CD4-positive, alpha-beta T cell treated with Interleukin-4 for 4 hours (primary cell): ENCODE measurements around the gene CLOCK.

Source experiments
- DNase-seq: peaks from one replicate; pipeline ENCODE4 v3.0.0-alpha.2; 2020

Gene CLOCK

GRCh38 chr4:55540271-55540670, 6.4 kb downstream of the CLOCK start:
- no peak for DNase-seq

GRCh38 chr4:55539658-55540057, 7.1 kb downstream of the CLOCK start:
- DNase-seq: no peak

GRCh38 chr4:55538531-55538930, 8.2 kb downstream of the CLOCK start:
- DNase-seq: no peak

DNA sequence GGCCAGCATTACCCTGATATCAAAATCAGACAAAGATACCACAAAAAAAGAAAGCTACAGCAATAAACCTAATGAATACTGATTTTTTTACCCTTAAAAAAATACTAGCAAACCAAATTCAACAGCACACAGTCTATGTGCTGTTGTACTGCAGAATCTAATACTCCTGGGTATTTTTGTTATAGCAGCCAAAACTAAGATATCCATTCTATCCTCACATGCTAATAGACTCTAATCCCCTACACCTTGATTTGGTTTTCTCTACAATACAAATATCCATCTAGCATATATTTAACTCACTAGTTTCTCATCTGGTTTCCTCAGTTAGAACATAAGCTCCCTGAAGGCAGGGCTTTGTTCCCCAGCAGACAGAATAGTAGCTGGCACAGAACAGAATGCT, 12.4 kb downstream of the CLOCK start:
- DNase-seq: no peak

DNA sequence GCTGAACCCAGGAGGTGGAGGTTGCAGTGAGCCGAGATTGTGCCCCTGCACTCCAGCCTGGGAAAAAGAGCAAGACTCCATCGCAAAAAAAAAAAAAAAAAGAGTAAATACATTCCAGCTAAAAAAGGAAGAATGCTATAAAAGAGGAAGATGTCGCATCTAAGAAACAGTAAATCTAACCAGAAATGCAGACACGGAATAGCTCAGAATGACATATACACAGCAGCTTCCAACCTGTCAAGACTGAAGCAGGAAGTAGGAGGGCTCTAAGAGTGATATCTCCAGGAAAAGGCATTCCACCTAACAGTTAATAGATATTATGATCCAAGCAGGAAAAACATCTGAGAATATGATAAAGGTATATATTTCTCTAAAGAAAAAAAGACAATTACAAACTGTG, 16.0 kb downstream of the CLOCK start:
- DNase-seq: no peak

DNA sequence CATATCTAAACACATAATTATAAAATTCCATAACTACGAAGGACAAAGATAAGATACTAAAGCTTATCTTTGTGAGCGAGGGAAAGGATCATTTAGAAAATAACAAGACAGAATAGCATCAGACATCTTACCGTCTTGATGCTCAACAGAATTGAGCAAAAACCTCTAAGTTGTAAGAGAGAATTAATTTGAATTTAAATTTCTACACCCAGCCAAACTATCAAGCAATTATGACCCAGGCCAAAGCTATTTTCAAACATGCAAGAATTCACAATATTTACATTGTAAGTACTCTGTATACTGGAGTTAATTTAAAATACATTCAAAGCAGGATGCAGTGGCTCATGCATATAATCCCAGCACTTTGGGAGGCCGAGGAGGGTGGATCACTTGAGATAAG, 16.5 kb downstream of the CLOCK start:
- DNase-seq: no peak

GRCh38 chr4:55528491-55528890, 18.2 kb downstream of the CLOCK start:
- DNase-seq: no peak

DNA sequence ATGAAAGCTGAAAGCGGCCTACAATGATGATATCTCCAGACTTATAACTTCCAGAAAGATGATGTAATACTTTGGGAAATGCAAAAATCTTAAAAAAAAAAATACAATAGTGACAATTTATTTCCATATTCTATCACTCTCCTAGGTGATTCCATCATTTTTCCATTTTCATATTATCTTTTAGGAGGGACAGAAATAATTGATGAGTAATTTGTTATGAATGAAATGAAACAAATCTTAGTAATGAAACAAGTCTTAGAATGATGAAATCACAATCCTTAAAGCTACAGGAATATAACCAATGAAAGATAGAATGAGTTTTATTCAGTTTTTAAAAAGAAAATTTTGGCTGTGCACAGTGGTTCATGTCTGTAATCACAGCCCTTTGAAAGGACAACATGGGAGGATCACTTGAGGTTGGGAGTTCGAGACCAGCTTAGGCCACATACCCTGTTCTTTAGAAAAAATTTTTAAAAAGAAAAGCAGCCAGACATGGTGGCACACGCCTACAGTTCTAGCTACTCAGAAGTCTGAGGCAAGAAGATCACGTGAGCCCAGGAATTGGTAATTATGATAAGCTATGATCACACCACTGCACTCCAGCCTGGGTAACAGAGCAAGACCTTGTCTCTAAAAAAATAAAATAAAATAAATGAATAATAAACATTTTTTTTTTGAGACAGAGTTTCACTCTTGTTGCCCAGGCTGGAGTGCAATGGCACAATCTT, 21.7 kb downstream of the CLOCK start:
- DNase-seq: no peak

- no peak for DNase-seq
Observed at GRCh38 chr4:55518442-55518841, 28.3 kb downstream of the CLOCK start.

- DNase-seq: no peak
Observed at GRCh38 chr4:55517526-55518229, 29.0 kb downstream of the CLOCK start.

- no peak for DNase-seq
Observed at GRCh38 chr4:55512922-55513571, 33.7 kb downstream of the CLOCK start.

- DNase-seq: no peak
Observed at GRCh38 chr4:55512077-55512476, 34.6 kb downstream of the CLOCK start.

DNA sequence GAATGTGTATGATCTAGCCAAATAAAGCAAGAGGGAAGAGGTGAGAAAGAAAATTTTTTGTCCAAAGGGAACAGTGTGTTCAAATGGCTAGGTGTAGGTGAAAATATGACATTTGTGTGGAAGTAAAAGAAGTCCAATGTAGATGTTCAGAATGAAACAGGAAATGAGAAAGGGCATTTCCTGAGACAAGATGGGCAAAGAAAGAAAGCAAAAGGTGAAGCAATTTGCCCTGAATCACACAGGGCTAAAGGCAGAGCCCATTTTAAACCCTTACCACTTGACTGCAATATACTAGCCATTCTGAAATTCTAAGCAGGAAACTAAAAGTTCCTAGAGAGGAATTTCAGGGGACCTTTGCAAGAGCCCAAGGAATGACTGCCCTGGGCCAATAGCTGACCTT, 36.0 kb downstream of the CLOCK start:
- no peak for DNase-seq

GRCh38 chr4:55509266-55509665, 37.4 kb downstream of the CLOCK start:
- DNase-seq: no peak

GRCh38 chr4:55507612-55508011, 39.1 kb downstream of the CLOCK start:
- DNase-seq: no peak

DNA sequence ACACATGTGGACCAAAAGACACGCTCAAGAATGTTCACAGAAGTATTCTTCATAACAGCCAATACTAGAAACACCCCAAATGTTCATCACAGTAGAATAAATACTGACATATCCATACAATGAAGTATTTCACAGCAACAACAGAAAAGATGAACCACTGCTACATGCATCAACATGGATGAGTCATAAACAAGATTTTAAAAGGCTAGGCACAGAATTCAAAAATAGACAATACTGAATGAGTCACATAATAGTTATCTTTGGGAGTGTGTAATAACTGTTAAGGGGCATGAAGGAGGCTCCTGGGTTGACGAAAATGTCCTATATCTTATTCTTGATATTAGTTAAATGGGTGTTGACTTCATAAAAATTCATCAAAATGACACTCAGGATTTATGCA, 43.5 kb downstream of the CLOCK start:
- no peak for DNase-seq

GRCh38 chr4:55500072-55500471, 46.6 kb downstream of the CLOCK start:
- no peak for DNase-seq

- DNase-seq: no peak
Observed at GRCh38 chr4:55499495-55499894, 47.2 kb downstream of the CLOCK start.

- DNase-seq: no peak
Observed at GRCh38 chr4:55498051-55498450, 48.7 kb downstream of the CLOCK start.

DNA sequence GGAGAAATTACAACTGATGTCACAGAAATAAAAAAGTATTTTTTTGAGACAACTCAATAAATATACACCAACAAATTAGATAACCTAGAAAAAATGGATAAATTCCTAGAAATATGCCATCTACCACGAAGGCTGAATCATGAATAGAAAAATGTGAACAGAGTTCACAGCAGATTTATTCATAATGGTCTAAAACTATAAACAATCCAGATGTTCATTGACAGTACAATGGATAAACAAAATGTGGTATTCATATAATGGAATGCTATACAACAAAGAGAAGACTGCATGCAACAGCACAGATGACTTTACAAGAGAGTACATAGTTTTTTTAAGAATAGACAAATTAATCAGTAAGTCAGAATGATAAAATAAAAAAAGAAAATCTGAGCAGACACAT, 55.2 kb downstream of the CLOCK start:
- no peak for DNase-seq

DNA sequence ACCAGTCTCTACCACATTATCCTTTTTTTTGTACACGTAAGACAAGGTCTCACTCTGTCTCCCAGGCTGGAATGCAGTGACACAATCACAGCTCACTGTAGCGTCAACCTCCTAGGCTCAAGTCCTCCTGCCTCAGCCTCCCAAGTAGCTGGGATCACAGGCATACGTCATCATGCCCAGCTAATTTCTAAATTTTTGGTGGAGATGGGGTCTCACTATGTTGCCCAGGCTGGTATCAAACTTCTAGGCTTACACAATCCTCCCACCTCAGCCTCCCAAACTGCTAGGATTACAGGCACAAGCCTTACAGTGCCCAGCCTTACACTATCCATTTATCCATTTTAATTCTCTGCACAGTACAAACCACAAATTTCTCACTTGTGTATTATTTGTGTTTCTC, 58.0 kb downstream of the CLOCK start:
- no peak for DNase-seq

- DNase-seq: no peak
Observed at GRCh38 chr4:55485821-55486220, 60.9 kb downstream of the CLOCK start.

DNA sequence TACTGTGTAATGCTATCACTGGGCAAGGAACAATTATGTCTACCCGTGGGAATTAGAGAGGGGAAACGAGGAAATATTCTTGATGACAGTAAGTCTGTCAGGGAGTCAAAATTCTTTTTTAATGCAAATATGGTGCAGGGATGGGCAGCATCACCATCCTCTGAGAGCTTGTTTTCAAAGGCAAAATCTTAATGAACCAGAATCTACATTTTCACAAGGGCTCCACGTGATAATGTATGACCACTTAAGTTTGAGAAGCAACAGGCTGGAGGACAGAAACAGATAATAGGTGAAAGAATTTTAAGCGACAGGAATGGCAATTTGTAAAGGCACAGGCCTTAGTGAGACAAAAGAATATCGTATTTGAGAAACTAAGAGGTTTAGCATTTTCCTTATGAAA, 63.4 kb downstream of the CLOCK start:
- DNase-seq: no peak
